Endothelial cell of umbilical vein (primary cell): ENCODE measurements around the gene PLEKHA5. TPM values are rescaled to one million over a fixed set of nuclear protein-coding genes. Genes with fewer than 3 reads are reported as not detected.

Source experiments
- BruUV-seq: library from RNA; stranded (reverse); fragments of 400-500 nt; replicated peaks from 2 replicates; lab custom pipeline; 2021; lab: Mats Ljungman, UMichigan
- CTCF ChIA-PET: fragments of 300-600, 350-600 bp; sonication (Branson Sonifier 250); formaldehyde crosslinking; loops from one replicate; lab custom pipeline; 2021; ENCODE audit warnings: antibody characterized with exemption, inconsistent platforms; lab: Charles Lee
- POLR2A ChIA-PET: fragments of 300-600, 350-600 bp; sonication (Branson Sonifier 250); formaldehyde crosslinking; loops from one replicate; lab custom pipeline; 2021; ENCODE audit warnings: antibody characterized with exemption, inconsistent platforms; lab: Charles Lee
- DNase-seq: peaks from one replicate; pipeline ENCODE4 v3.0.0-alpha.2; 2011; ENCODE audit warnings: low read depth, low spot score
- FAIRE-seq: peaks from 2 replicates; lab custom pipeline; 2011; peaks lifted over from hg19 to GRCh38; lab: Jason Lieb, UNC
- H2AFZ ChIP-seq: 2 replicates; pipeline ENCODE4 v1.6.0; 2012; ENCODE audit warnings: low read depth, low read length, control low read depth, inconsistent platforms
- H3K27ac ChIP-seq: 2 replicates; pipeline ENCODE4 v1.5.1; 2011; ENCODE audit warnings: low read depth, mild to moderate bottlenecking, control low read depth, low read length, moderate library complexity; ENCODE audit not compliant: insufficient read depth
- H3K27me3 ChIP-seq, 2 experiments: 2 replicates each; pipeline versions ENCODE4 v1.6.0 to v1.6.1; 2011; ENCODE audit warnings: low read length in 2 of 2, mixed read lengths in 1 of 2; ENCODE audit not compliant: control insufficient read depth in 2 of 2, insufficient read depth in 2 of 2
- H3K36me3 ChIP-seq, 2 experiments: 2 replicates in 1 of 2; 3 replicates in 1 of 2; pipeline ENCODE4 v1.5.1; 2011; ENCODE audit warnings: low read length in 2 of 2, mild to moderate bottlenecking in 1 of 2, moderate library complexity in 1 of 2; ENCODE audit not compliant: control insufficient read depth in 2 of 2, insufficient read depth in 2 of 2; ENCODE audit errors: extremely low read depth in 1 of 2
- H3K4me1 ChIP-seq: 3 replicates; pipeline ENCODE4 v1.5.1; 2011; ENCODE audit warnings: mild to moderate bottlenecking, low read length; ENCODE audit not compliant: control insufficient read depth, insufficient read depth; ENCODE audit errors: extremely low read depth
- H3K4me2 ChIP-seq: 2 replicates; pipeline ENCODE4 v1.6.1; 2011; ENCODE audit warnings: low read length, control low read depth, mixed read lengths; ENCODE audit not compliant: insufficient read depth
- H3K4me3 ChIP-seq, 3 experiments: fragments of 200-600 bp in 1 of 3; sonication (generic), shearing (Covaris generic) in 1 of 3; replicated peaks in 1 of 3; 2 replicates each; pipeline ENCODE4 v1.5.1; 2011 to 2016; ENCODE audit warnings: control low read depth in 3 of 3, low read length in 3 of 3, mild to moderate bottlenecking in 2 of 3, inconsistent platforms in 1 of 3, low read depth in 1 of 3, moderate library complexity in 1 of 3; ENCODE audit not compliant: insufficient read depth in 1 of 3
- H3K79me2 ChIP-seq: 2 replicates; pipeline ENCODE4 v1.6.0; 2012; ENCODE audit warnings: low read length, inconsistent platforms; ENCODE audit not compliant: control insufficient read depth, insufficient read depth
- H3K9ac ChIP-seq: replicated peaks from 2 replicates; pipeline ENCODE3; 2011; ENCODE audit warnings: low read length, control low read depth; ENCODE audit not compliant: insufficient read depth; ENCODE audit errors: extremely low read depth
- H3K9me1 ChIP-seq: replicated peaks from 3 replicates; pipeline ENCODE4 v1.6.0; 2011; ENCODE audit warnings: mild to moderate bottlenecking, low read length; ENCODE audit not compliant: control insufficient read depth, insufficient read depth; ENCODE audit errors: extremely low read depth
- H3K9me3 ChIP-seq: replicated peaks from 2 replicates; pipeline ENCODE4 v1.5.1; 2012; ENCODE audit warnings: low read length, inconsistent platforms; ENCODE audit not compliant: control insufficient read depth, insufficient read depth
- H4K20me1 ChIP-seq: replicated peaks from 2 replicates; pipeline ENCODE3; 2011; ENCODE audit warnings: mild to moderate bottlenecking, low read length; ENCODE audit not compliant: control insufficient read depth, insufficient read depth; ENCODE audit errors: extremely low read depth
- CTCF ChIP-seq, 2 donors: IDR thresholded peaks; 1 replicate in 1 of 2; 2 replicates in 1 of 2; pipeline ENCODE4 v1.5.1; 2011; ENCODE audit warnings: low read length in 2 of 2, mild to moderate bottlenecking in 2 of 2, moderate library complexity in 2 of 2, control low read depth in 1 of 2, inconsistent platforms in 1 of 2, low read depth in 1 of 2; ENCODE audit not compliant: insufficient read depth in 1 of 2; ENCODE audit errors: extremely low read depth in 1 of 2
- EZH2 ChIP-seq: IDR thresholded peaks from 2 replicates; pipeline ENCODE4 v1.6.1; 2012; ENCODE audit warnings: borderline replicate concordance, low read depth, mild to moderate bottlenecking, moderate library complexity, low read length, inconsistent platforms; ENCODE audit not compliant: severe bottlenecking
- FOS ChIP-seq: IDR thresholded peaks from 2 replicates; pipeline ENCODE4 v1.6.1; 2011; ENCODE audit warnings: mild to moderate bottlenecking, low read length, moderate library complexity, borderline replicate concordance; ENCODE audit not compliant: insufficient read depth
- GATA2 ChIP-seq: IDR thresholded peaks from 2 replicates; pipeline ENCODE4 v1.7.0; 2011; ENCODE audit warnings: low read depth, mild to moderate bottlenecking, moderate library complexity, mixed read lengths, low read length; ENCODE audit not compliant: insufficient read length, insufficient read depth
- JUN ChIP-seq: IDR thresholded peaks from 2 replicates; pipeline ENCODE4 v1.6.1; 2011; ENCODE audit warnings: borderline replicate concordance, low read depth; ENCODE audit not compliant: insufficient read length, insufficient read depth
- MAX ChIP-seq: IDR thresholded peaks from 2 replicates; pipeline ENCODE4 v1.6.1; 2011; ENCODE audit not compliant: insufficient read depth, insufficient read length
- MYC ChIP-seq: IDR thresholded peaks from one replicate; pipeline ENCODE4 v1.6.1; 2011; ENCODE audit warnings: mild to moderate bottlenecking, low read depth, low read length
- POLR2A ChIP-seq: IDR thresholded peaks from 2 replicates; pipeline ENCODE4 v1.6.1; 2012; ENCODE audit warnings: low read depth, mild to moderate bottlenecking, control low read depth, low read length
- POLR2AphosphoS5 ChIP-seq: IDR thresholded peaks from 2 replicates; pipeline ENCODE4 v1.6.1; 2012; ENCODE audit warnings: low read depth, mild to moderate bottlenecking, control low read depth, low read length, moderate library complexity; ENCODE audit not compliant: insufficient read depth
- dilution Hi-C: fragments of 300-500 bp; cut with MboI; formaldehyde crosslinking; loops from one replicate; pipeline ENCODE4 v1.15.0; 2019; ENCODE audit warnings: low sequenced_read_pairs; ENCODE audit not compliant: extremely low pct_ligation_motif_present
- intact Hi-C: fragments of 100-400 bp; cut with micrococcal nuclease; formaldehyde crosslinking; loops from one replicate; pipeline ENCODE4 v1.10.0; 2022
- polyA plus RNA-seq, 4 experiments: library from polyadenylated mRNA; depleted of rRNA in 3 of 4; stranded (reverse) in 3 of 4; unstranded in 1 of 4; fragments of >200 nt; gene quantifications; 2 replicates each; pipeline versions ENCODE4 v1.2.1 to v1.2.3, GENCODE V29; 2011 to 2012; ENCODE audit warnings: missing spikeins in 1 of 4
- total RNA-seq: library from RNA; stranded (reverse); gene quantifications from 2 replicates; pipeline ENCODE4 v1.2.3, GENCODE V29; 2021

The PLEKHA5 gene
- total and polyA plus RNA-seq, 2 donors (not counting 3 experiments of a cell fraction or from before 2014, with no cell fraction given) = 2.5 to 12.7 TPM

DNA sequence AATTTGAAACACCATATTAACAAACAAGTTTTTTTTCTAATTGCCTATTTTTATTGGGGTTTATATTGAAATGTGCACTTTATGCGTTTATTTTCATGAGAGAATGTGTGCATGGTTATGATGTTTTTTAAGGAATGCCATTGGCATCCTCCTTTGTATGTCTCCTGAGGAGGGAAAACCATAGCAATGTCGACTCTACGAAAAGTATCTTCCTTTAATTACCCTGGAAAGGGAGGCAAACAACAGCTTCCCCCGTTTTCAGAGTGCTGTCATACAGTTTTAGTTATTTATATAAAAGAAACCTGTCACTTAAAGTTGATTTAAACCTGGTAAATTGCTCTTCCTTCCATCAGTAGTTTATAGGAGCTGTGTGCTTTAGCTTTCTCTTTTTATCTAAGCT lies 117.4 kb downstream of the PLEKHA5 start:
- CTCF ChIA-PET = interaction anchor here (1.3 to 1.9 kb wide), 3 partner anchors 10 to 56 kb away, joined by 3 to 4 read pairs (median 4); no protein-coding TSS in a partner anchor
- BruUV-seq = no TSS peak
- no peak for TF ChIP-seq POLR2A
- TF ChIP-seq EZH2 = no peak
- no peak for TF ChIP-seq GATA2
- TF ChIP-seq JUN = no peak
- TF ChIP-seq POLR2AphosphoS5 = no peak
- no peak for TF ChIP-seq MAX
- no peak for TF ChIP-seq CTCF (IDR thresholded peaks at IDR 0.05; ENCODE audit: extremely low read depth in 1 of 2, insufficient read depth in 1 of 2, low read depth in 1 of 2, low read length in 2 of 2)
- no peak for TF ChIP-seq FOS
- TF ChIP-seq MYC = no peak

More for the DNA sequence above, 117.4 kb downstream of the PLEKHA5 start:
- no peaks in the 10 kb centered on the region for H3K9me1 ChIP-seq
- intact Hi-C loops (no loop called here), dilution Hi-C loops (no loop called here)
- H3K4me3 ChIP-seq = no peak overlapping the region
- H3K79me2 ChIP-seq = no peaks in the 10 kb centered on the region
- no peaks in the 10 kb centered on the region for H3K36me3 ChIP-seq
- no peaks in the 10 kb centered on the region for H3K4me1 ChIP-seq
- H3K9me3 ChIP-seq = no peaks in the 10 kb centered on the region
- no peak overlapping the region for H2AFZ ChIP-seq
- H3K27ac ChIP-seq = no peak overlapping the region
- no peaks in the 10 kb centered on the region for H4K20me1 ChIP-seq
- H3K9ac ChIP-seq = no peak overlapping the region
- H3K4me2 ChIP-seq = no peak overlapping the region
- POLR2A ChIA-PET = no interaction called here
- no peaks in the 10 kb centered on the region for H3K27me3 ChIP-seq
- DNase-seq (no peak), FAIRE-seq (no peak)
